HG02981 (cell line): ENCODE results near the gene SMPDL3B.
"Not testable (repeated sequence)": the region's sequence is repeated elsewhere in the genome, so short reads cannot be mapped to it uniquely, and the experiment has no call there.

Source experiments
- ATAC-seq: cut with Tn5 transposase; IDR thresholded peaks from one replicate; pipeline ENCODE4 v1.9.1; 2021; ENCODE audit warnings: mild to moderate bottlenecking, moderate library complexity; ENCODE audit not compliant: unreplicated experiment

The SMPDL3B gene

DNA sequence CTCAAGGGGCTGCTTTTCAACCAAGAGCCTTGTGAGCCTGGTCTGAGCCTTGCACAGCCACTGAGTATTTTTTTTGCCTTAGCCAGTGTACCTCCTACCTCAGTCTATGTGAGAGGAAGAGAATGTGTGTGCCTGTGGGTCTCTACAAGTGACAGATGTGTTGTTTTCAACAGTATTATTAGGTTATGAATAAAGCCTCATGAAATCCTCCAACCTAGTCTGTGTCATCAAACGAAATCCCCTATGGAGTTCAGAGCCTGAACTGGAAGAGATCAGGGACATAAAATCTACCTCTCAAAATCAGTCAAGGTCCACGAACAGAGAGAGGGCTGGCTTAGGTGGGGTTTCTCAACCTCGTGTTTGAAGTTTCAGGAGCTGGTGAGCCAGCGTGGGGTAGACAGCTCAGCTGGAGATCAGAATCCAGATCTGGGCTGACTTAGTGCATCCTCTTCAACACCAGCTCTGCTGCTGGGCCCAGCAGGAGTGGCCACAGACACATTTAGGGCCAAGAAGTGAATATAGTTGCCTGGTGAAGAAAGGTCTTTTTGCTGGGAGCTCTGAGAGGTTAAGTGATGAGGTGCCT, 33.2 kb downstream of the SMPDL3B start:
- ATAC-seq: no peak

DNA sequence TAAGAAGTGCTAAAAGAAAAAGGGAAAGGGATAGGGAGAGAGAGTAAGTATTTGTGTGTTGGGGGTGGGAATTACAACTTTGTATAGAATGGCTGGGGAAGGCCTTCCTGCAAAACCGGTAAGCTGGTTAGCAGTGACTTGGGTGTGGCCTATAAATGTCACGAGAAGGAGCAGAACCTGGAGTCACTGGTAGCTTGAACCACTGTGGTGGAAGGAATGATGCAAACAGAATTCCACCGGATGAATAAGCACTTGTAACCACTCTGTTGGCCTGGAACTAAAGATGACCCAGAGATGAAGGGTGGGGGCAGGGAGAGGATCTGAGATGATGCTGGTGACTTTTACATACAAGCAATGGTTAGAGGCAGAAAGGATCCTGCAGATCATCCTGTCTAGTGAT, 33.9 kb downstream of the SMPDL3B start:
- no peak for ATAC-seq

DNA sequence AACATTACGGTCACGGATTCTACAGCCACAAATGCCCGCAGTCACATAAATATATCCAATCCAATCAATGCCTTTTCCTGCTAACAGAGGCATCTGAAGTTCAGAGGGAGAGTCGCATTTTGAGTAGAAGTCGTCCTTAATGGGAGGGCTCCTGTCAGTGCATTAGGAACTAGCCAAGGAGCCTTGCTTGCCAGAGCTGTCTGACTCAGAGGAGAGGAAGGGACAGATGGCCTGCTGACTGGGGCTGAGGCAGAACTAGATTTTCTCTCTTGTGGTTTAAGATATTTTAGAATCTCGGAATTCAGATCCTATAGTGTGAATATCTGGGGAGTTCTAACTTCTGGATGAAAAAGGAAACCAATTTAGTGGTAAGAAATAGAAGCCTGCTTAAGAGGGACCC, 35.6 kb downstream of the SMPDL3B start:
- no peak for ATAC-seq

DNA sequence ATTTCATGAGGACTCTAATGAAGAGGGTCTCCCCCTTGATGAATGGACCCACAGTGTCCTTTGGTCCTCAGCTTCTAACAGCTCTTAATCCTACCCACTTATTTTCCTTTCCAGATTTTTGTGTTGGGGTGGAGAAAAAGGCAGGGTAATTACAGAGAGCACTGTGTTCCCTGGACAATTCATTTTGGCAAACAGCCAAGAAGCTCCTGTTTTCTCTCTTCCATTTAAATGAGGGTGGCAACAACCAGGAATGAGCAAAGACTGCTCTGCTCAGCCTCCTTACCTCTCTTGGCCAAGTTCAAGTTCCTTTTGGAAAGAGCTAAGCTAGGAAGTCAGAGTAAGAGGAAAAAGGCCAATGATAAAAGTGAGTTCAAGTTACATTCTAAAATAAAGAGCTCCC, 36.9 kb downstream of the SMPDL3B start:
- ATAC-seq: no peak

DNA sequence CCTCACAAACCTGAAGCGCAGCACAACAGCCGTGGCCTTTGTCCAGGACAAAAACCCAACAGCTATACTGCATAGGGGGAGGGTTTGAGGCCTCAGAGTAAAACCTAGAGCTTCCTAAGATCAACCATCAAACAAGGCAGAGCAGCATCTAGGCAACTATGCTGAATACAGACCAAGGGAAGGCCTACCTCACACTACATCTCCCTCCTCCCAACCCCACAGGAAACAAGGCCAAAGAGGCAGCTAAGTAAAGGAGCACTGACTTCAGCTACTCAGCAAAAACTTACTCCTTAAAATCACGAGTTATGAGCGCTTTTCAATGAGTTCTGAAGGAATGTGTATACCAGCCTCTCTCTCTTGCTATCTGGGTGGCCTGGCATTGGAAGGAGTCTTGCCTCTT, 37.3 kb downstream of the SMPDL3B start:
- no peak for ATAC-seq

DNA sequence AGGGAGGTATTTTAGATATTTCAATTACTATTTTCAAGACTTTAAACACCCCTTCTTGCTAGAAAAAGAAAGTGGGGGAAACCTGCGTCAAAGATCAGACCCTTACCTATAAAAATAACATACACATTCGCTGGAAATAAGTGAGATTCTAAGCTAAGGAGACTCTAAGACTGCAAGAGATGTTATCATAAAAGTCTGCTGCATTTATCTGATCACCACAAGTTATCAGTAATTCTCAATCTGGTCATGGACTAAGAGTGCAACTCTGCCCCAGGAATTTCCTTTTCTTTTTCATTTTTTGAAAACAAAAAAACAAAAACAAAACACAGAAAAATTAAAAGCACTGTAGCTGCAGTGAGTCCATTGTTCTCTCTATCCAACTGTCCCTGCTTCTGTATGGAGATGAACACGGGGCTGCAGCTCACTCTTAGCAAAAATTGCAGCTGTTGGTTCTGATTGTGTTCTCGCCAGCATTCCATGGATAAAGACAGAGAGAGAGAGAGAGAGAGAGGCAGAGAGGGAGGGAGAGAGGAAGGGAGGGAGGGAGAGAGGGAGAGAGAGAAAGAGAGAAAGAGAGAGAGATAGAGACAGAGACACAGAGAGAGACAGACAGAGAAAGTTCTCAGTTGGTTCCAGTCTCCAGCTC, 39.1 kb downstream of the SMPDL3B start:
- no peak for ATAC-seq

DNA sequence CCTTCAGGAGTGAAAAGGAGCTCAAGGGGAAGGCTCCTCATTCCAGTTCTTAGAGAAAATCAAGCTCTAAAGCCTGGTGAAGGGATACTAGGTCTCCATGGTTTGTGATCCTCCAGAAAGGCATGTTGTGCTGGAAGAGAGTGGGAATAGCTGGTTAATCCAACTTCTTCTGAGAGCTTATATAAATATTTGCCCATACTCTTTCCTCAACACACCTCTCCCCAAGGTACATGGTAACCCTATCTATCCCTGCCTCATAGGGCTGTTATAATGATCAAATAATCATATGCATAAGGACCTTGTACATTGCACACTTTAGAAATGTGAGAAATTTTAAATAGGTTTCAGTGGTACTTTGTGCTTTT, 39.6 kb downstream of the SMPDL3B start:
- no peak for ATAC-seq

DNA sequence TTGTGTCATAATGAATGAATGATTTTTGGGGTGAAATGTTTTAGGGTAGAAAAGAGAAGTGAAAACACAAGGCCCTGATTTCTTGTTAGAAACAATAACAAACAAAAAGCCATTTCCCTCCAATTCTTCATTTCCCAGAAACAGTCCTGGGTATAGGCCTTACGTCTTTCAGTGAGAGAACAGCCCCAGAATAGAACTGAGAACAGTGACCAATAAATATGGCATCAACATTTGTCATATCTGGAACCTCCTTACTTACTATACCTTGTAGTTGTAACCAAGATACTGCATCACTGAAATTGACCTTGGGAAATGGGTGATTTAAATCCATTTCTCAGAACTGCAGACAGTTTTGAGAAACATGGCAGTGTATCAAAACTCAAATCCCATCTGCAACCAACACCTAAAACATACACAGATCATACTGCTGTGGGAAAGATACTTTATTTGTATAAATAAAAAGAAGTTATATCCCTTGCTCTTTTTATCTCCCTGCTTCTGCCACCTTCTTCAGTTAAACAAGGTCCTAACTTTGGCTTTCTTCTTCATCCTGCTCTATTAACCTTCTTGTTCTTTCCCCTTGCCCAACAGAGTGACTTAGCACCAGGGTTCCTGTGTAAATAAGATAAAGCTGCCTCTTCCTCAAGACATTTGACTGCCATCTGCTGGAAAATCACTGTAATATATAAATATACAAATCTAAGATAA, 44.5 kb downstream of the SMPDL3B start:
- no peak for ATAC-seq

DNA sequence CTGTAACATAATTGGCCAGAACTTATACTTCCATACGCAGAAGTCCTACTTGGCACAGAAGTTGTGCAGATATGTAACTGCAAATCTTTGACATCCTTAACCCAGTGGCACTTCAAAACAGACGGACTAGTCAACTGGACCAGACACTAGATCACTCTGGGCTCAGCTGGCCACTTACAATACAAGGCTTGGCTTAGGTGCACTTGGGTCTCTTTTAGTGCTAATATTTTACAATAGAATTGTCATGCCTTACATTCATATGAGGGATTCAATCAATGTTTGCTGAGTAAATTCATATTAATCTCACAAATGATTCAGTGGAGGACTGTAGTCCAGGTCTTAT, 45.0 kb downstream of the SMPDL3B start:
- ATAC-seq: no peak

DNA sequence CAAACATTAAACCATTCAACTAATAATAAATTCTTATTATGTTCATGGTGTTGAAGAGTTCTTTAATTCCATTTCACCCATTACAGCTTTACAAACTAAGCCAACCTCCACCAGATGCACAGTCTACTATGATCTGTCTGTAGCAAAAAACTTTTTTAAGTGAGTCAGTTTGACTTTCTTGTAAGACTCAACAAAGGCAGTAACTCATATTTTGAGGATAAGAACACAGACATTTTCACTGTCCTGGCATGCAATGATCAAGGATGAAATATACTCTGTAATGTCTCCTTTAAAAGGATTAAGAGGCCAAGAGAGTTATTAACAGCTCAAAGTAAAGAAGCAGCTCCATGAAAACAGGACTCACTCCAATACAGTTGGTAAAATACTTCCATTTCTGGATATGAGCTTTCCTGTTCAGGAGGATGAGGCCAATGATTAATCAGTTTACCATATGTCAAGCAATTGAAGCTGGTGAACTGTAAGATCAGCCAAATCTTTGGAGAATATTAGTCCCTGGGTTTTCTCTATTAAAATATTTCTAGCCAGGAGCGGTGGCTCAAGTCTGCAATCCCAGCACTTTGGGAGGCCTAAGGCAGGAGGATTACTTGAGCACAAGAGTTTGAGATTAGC, 45.5 kb downstream of the SMPDL3B start:
- ATAC-seq: no peak

DNA sequence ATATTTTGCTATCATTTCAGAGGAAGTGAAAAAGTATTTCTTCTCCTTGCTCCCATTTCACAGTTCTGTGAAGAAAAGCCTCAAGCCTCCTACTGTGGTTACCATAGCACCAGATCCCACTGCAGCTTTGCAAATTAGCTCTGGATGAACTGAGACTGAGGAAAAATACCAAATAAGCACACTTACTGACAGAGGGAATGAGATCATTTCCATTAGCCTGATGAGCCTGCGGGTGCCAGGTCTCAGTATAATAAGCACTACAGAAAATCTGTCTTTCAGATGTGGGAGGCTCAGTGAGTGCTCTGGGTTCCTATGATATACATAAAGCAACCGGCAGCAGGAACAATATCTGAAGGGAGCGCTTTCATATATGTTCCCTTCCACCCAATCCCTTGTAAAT, 46.3 kb downstream of the SMPDL3B start:
- no peak for ATAC-seq

DNA sequence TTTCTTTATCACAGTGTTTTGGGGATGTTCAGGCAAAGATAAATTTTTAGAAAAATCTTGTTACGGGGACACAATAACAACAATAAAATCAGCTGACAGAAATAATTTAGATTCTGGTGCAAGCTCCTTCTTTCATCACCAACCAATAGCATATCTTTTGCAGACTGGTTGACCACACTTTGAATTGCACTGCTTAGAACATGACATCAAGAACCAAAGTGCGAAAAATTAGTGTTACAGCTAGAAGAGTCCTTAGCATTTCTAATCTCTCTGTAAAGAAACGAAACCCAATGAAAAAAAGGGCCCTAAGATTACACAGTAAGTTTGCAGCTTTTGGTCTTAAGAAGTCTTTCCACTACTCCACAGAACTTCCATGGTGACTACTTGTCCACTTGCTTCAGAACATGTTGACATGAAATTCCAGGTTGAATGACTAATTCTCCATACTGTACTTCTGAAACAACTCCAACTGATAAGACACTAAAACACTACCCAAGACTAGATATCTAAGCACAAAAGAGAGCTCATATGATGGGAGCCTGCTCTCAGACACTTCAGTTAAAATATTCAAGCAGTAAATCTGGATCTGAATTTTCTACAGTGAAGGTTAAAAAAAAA, 56.2 kb downstream of the SMPDL3B start:
- ATAC-seq: no peak

DNA sequence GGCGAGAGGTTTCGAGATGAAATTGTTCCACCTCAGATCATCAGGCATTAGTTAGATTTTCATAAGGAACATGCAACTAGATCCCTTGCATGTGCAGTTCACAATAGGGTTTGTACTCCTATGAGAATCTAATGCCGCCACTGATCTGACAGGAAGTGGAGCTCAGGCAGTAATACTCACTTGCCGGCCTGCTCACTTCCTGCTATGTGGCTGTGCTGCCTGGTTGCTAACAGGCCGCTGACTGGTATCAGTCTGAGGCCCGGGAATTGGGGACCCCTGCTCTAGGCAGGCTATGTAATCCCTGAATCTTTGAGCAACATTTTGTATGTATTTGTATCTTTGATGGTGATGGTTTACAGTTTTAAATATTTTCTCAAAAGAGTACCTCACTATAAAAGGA, 57.5 kb downstream of the SMPDL3B start:
- ATAC-seq: no peak

DNA sequence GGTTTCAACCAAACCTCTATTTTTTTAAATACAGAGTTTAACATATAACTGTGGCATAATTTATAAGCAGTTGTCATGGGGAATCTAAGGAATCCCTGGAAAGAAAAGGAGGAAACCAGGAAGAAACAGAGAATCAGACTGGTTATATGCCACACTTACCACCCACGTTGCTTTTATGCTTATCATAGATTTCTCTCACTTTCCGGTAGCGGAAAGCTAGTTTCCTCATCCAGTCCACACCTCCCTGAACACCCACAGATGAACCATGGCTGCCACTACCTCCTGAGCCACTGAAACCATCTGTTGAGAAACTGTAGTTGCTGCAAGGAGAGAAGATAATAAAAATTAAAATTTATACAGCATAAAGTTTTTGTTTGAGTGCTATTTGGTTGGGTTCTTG, 58.4 kb downstream of the SMPDL3B start:
- ATAC-seq: no peak

DNA sequence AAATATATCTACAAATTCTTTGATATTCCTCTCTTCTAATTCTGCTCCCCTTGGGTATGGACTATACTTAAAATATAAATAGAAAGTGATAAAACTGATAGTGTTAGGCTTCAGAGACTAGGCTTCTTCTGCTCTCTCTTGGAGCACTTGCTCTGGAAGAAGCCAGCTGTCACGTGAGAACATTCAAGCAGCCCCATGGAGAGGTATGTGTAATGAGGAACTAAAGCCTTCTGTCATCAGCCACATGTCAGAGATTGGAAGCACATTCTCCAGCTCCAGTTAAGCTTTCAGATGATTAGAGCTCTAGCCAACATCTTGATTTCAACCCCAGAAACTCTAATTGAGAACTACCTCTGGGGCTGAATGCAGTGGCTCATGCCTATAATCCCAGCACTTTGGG, 59.3 kb downstream of the SMPDL3B start:
- ATAC-seq: no peak

DNA sequence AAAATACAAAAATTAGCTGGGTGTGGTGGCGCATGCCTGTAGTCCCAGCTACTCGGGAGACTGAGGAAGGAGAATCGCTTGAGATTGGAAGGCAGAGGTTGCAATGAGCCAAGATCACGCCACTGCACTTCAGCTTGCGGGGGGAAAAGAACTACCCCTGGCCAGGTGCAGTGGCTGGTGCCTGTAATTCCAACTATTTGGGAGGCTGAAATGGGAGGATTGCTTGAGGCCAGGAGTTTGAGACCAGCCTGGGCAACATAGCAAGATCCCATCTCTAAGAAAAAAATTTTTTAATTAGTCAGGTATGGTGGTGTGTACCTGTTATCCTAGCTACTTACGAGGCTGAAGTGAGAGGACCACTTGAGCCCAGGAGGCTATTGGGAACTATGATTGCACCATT, 59.7 kb downstream of the SMPDL3B start:
- ATAC-seq: not testable (repeated sequence)

DNA sequence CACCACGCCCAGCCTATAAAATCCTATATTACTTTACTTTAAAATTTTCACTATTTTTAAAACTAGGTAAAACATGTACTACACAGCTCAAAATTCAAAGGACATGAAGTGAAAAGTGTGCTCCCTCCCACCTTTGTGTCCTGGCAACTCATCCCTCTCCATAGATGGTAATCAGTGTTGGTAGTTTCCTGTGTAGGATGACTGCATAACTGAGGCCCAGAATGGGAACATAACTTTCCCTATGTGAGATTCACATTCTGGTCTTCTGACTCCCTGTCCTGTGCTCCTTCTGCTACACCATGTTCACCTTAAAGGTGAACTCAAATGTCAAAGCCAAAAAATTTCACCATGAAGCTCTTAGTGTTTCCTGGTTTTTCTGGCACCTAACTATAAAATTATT, 64.3 kb downstream of the SMPDL3B start:
- no peak for ATAC-seq

DNA sequence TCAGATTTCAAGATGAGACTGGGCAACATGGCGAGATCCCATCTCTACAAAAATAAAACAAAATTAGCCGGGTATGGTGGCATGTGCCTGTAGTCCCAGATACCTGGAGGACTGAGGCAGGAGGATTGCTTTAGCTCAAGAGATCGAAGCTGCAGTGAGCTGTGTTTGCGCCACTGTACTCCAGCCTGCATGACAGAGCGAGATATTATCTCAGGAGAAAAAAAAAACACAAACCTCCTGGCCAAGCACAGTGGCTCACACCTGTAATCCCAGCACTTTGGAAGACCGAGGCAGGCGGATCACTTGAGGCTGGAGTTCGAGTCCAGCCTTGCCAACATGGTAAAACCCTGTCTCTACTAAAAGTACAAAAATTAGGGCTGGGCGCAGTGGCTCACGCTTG, 67.8 kb downstream of the SMPDL3B start:
- ATAC-seq: no peak

DNA sequence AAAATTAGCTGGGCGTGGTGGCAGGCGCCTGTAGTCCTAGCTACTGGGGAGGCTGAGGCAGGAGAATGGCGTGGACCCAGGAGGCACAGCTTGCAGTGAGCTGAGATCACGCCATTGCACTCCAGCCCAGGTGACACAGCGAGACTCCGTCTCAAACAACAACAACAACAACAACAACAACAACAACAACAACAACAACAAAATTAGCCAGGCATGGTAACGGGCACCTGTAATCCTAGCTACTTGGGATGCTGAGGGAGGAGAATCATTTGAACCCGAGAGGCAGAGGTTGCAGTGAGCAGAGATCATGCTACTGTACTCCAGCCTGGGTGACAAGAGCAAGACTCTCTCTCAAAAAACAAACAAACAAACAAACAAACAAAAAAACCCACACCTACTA, 68.3 kb downstream of the SMPDL3B start:
- ATAC-seq: not testable (repeated sequence)
